ENCODE results near the gene CILP. TPM values are rescaled to one million over a fixed set of nuclear protein-coding genes. Genes with fewer than 3 reads are reported as not detected.

Gene CILP
- total RNA-seq, 1 experiment from 2014 or later, result not detected

- TF ChIP-seq SRF (IDR thresholded peaks at IDR 0.05; ENCODE audit: low read depth) (no peak), MAX (IDR thresholded peaks at IDR 0.05) (no peak), CTCF (IDR thresholded peaks at IDR 0.05 in 2 of 3, conservative IDR thresholded peaks at IDR 0.05 in 1 of 3; ENCODE audit: borderline replicate concordance in 1 of 3, insufficient read depth in 1 of 3, low read depth in 2 of 3, low read length in 2 of 3) (no peak)
These were observed 14.9 kb upstream of the CILP start (continued) for GRCh38 chr15:65226221-65226620.

- CTCF ChIA-PET, result interaction anchor here (2.3 kb wide), 1 partner anchor 12 kb away, joined by 7 read pairs; the partner anchor contains the start of gene CILP
- no peaks in the 10 kb centered on the region for H3K9me2 ChIP-seq (ENCODE audit: insufficient read depth)
- H3K27me3 ChIP-seq (ENCODE audit: insufficient read depth, low read length), result no peaks in the 10 kb centered on the region
- ATAC-seq (no peak), DNase-seq (ENCODE audit: low read depth, low spot score) (no peak)
- no peak for TF ChIP-seq CEBPB (IDR thresholded peaks at IDR 0.05; ENCODE audit: low read depth)
- TF ChIP-seq TCF7L2 (IDR thresholded peaks at IDR 0.05; ENCODE audit: borderline replicate concordance, extremely low read depth, insufficient read depth, insufficient read length), result no peak
- TF ChIP-seq CTCF (IDR thresholded peaks at IDR 0.05 in 2 of 3, conservative IDR thresholded peaks at IDR 0.05 in 1 of 3; ENCODE audit: borderline replicate concordance in 1 of 3, insufficient read depth in 1 of 3, low read depth in 2 of 3, low read length in 2 of 3), result no peak
- no peak for TF ChIP-seq REST (IDR thresholded peaks at IDR 0.05; ENCODE audit: low read depth)
- no peak for TF ChIP-seq RAD21 (IDR thresholded peaks at IDR 0.05; ENCODE audit: low read depth)
- TF ChIP-seq SIN3A (IDR thresholded peaks at IDR 0.05; ENCODE audit: low read depth), result no peak
- no peak for TF ChIP-seq EGR1 (IDR thresholded peaks at IDR 0.05; ENCODE audit: low read depth)
- TF ChIP-seq ZNF274 (IDR thresholded peaks at IDR 0.05; ENCODE audit: low read depth, low read length), result no peak
- TF ChIP-seq POLR2AphosphoS5 (IDR thresholded peaks at IDR 0.05; ENCODE audit: low read depth, low read length), result no peak
- TF ChIP-seq JUND (IDR thresholded peaks at IDR 0.05), result no peak
- no peak for TF ChIP-seq ZFX (IDR thresholded peaks at IDR 0.05)
- no peak for TF ChIP-seq SRF (IDR thresholded peaks at IDR 0.05; ENCODE audit: low read depth)
- no peak for TF ChIP-seq FOSL1 (IDR thresholded peaks at IDR 0.05; ENCODE audit: low read depth)
- H3K4me1 ChIP-seq (ENCODE audit: control insufficient read depth in 1 of 2, insufficient read depth in 2 of 2, low read length in 2 of 2), result no peaks in the 10 kb centered on the region
- no peak overlapping the region for H2AFZ ChIP-seq (ENCODE audit: low read depth, low read length, poor library complexity, severe bottlenecking)
- intact Hi-C loops (cut with micrococcal nuclease), result no loop called here
- POLR2A ChIA-PET, result no interaction called here
- H3K9ac ChIP-seq (ENCODE audit: low read length), result no peak overlapping the region
- no peaks in the 10 kb centered on the region for H3K9me3 ChIP-seq (ENCODE audit: control insufficient read depth in 1 of 2, insufficient read depth in 1 of 2, low read depth in 1 of 2, low read length in 2 of 2)
- no peak overlapping the region for H3K4me2 ChIP-seq (ENCODE audit: low read length)
- no peak overlapping the region for H3K27ac ChIP-seq (ENCODE audit: low read depth, low read length)
- no TSS peak for BruUV-seq (replicated peaks)
- no peaks in the 10 kb centered on the region for H4K20me1 ChIP-seq (ENCODE audit: insufficient read depth)
- no peaks in the 10 kb centered on the region for H3K36me3 ChIP-seq (ENCODE audit: control insufficient read depth in 1 of 2, insufficient read depth in 2 of 2, low read length in 2 of 2)
- H3K79me2 ChIP-seq (ENCODE audit: insufficient read depth, low read length), result no peaks in the 10 kb centered on the region
- no peak overlapping the region for H3K4me3 ChIP-seq (replicated peaks in 1 of 2; ENCODE audit: low read depth in 1 of 2, low read length in 2 of 2)
- RAD21 ChIA-PET (ENCODE audit: low non-redundant PET in 1 of 2, low total read pairs in 2 of 2, uncharacterized antibody in 2 of 2, unreplicated experiment in 2 of 2), result no interaction called here
These were observed 12.7 kb upstream of the CILP start for GRCh38 chr15:65223996-65224395.
